AG04449 (cell line): ENCODE measurements around the gene CTTN.

ENCODE experiments used
- CTCF ChIA-PET: fragments of 350-600 bp; formaldehyde crosslinking; extraction: SDS; loops from one replicate; lab custom pipeline; 2021; ENCODE audit warnings: antibody characterized with exemption; lab: Yijun Ruan, JAX
- POLR2A ChIA-PET: fragments of 400-600, 350-600 bp; formaldehyde crosslinking; extraction: SDS; loops from one replicate; lab custom pipeline; 2020; ENCODE audit warnings: antibody characterized with exemption, inconsistent platforms; lab: Yijun Ruan, JAX
- DNase-seq: peaks from one replicate; pipeline ENCODE4 v3.0.0-alpha.2; 2010; ENCODE audit warnings: low read depth, low spot score
- H3K4me3 ChIP-seq: 2 replicates; pipeline ENCODE4 v1.5.1; 2011; ENCODE audit warnings: low read depth, mild to moderate bottlenecking, control low read depth, low read length
- TF ChIP-seq, protein P1 (sequence below): IDR thresholded peaks from one replicate; pipeline ENCODE4 v1.5.1; 2011; ENCODE audit warnings: mild to moderate bottlenecking, moderate library complexity, low read length, control low read depth, inconsistent platforms; ENCODE audit not compliant: insufficient read depth; ENCODE audit errors: missing control alignments

The CTTN gene

DNA sequence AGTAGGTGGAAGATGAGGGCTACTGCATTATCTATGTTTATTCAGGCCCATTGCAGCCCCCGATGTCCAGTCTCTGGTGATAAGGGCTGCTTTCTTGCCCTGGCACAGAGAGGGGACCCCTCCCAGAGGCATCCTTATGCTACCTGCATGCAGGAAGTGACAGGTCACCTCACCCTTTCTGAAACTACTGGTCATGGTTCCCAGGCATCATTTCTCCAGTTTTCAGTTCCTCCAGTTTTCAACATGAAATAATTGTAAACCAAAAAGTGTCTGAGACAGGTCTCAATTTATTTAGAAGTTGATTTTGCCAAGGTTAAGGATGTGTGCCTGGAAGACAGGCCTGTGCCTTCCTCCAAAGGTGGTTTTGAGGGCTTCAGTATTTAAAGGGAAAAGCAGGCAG lies 57.0 kb downstream of the CTTN start:
- H3K4me3 ChIP-seq = no peak overlapping the region
- TF ChIP-seq, protein P1, sequence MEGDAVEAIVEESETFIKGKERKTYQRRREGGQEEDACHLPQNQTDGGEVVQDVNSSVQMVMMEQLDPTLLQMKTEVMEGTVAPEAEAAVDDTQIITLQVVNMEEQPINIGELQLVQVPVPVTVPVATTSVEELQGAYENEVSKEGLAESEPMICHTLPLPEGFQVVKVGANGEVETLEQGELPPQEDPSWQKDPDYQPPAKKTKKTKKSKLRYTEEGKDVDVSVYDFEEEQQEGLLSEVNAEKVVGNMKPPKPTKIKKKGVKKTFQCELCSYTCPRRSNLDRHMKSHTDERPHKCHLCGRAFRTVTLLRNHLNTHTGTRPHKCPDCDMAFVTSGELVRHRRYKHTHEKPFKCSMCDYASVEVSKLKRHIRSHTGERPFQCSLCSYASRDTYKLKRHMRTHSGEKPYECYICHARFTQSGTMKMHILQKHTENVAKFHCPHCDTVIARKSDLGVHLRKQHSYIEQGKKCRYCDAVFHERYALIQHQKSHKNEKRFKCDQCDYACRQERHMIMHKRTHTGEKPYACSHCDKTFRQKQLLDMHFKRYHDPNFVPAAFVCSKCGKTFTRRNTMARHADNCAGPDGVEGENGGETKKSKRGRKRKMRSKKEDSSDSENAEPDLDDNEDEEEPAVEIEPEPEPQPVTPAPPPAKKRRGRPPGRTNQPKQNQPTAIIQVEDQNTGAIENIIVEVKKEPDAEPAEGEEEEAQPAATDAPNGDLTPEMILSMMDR = no peak
- ChIA-PET POLR2A (no interaction called here), CTCF (interaction anchor here (1.5 kb wide), 1 partner anchor 12 kb away, joined by 5 read pairs; no protein-coding TSS in a partner anchor)
- no peak for DNase-seq

DNA sequence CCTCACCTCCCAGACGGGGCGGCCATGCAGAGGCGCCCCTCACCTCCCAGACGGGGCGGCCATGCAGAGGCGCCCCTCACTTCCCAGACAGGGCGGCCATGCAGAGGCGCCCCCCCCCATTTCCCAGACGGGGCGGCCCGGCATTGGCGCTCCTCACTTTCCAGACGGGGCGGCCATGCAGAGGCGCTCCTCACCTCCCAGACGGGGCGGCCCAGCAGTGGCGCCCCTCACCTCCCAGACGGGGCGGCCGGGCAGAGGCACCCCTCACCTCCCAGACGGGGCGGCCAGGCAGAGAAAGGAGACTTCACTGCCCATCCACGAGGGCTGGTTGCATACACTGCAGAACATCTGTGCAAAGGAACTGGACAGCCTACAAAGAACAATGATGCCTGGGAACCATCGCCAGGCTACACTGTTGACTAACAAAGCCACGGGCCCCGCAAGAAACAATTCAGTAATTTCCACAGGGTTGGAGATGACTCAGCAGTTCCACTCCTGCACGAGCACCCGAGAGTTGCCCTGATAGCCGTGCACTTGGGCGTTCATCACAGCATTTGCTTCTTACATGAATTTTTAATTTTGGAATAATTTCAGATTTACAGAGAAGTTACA lies 58.7 kb downstream of the CTTN start:
- TF ChIP-seq, protein P1 = no peak
- CTCF ChIA-PET = no interaction called here
- POLR2A ChIA-PET = no interaction called here
- no peak overlapping the region for H3K4me3 ChIP-seq
- no peak for DNase-seq

- no peak for DNase-seq
- TF ChIP-seq, protein P1 = no peak
- no peak overlapping the region for H3K4me3 ChIP-seq
- ChIA-PET CTCF (interaction anchor here (0.6 to 1.7 kb wide), 3 partner anchors 9 to 281 kb away, joined by 3 to 7 read pairs (median 3); no protein-coding TSS in a partner anchor), POLR2A (no interaction called here)
These were observed 60.4 kb downstream of the CTTN start for GRCh38 chr11:70458736-70459135.

DNA sequence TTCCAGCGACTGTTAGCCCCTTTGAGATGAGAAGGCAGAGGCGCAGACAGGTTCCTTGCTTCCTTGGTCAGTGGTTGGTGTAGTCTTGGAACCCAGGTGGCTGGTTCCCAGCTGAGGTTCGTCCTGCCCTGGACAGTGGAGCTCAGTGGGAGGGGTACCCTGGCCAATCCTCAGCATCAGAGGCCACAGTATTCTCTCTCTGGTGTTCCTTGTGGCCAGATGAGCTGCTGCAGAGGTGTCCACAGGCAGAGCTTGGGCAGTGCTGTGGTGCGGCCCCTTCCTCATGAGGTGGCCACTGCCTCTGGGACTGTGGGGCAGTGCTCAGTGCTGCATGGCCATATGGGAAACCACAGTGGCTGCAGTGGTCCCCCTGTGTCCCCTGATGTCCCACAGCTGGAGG lies 61.8 kb downstream of the CTTN start:
- TF ChIP-seq, protein P1 = no peak
- no peak for DNase-seq
- ChIA-PET CTCF (no interaction called here), POLR2A (no interaction called here)
- no peak overlapping the region for H3K4me3 ChIP-seq

DNA sequence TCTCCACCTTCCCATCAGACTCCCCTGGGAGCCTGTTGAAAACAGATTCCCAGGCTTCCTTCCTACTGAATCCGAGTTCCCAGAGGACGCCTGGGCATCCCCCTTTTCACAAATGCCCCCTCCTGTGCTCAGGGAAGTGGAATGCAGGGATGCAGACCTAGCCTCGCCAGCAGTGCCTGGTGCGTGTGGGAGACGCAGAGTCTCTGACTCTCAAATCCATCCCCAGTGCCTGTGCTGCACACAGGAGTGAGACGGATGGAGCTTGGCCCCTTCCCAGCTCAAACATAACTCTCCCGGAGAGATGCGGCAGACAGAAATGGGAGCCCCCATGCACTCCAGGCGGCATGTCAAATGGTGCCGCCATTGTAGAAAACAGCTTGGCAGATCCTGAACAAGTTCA lies 62.6 kb downstream of the CTTN start:
- DNase-seq = no peak
- ChIA-PET CTCF (interaction anchor here (0.7 to 1.4 kb wide), 2 partner anchors 10 kb away, joined by 3 to 4 read pairs; no protein-coding TSS in a partner anchor), POLR2A (no interaction called here)
- H3K4me3 ChIP-seq = no peak overlapping the region
- TF ChIP-seq, protein P1 = no peak

GRCh38 chr11:70462818-70463477 lies 64.6 kb downstream of the CTTN start:
- ChIA-PET CTCF (interaction anchor here (1.2 kb wide), 2 partner anchors 292 to 293 kb away, joined by 3 read pairs; no protein-coding TSS in a partner anchor), POLR2A (no interaction called here)
- no peak overlapping the region for H3K4me3 ChIP-seq
- TF ChIP-seq, protein P1 = no peak
- no peak for DNase-seq
